ENCODE measurements around the gene KIT.

DNA sequence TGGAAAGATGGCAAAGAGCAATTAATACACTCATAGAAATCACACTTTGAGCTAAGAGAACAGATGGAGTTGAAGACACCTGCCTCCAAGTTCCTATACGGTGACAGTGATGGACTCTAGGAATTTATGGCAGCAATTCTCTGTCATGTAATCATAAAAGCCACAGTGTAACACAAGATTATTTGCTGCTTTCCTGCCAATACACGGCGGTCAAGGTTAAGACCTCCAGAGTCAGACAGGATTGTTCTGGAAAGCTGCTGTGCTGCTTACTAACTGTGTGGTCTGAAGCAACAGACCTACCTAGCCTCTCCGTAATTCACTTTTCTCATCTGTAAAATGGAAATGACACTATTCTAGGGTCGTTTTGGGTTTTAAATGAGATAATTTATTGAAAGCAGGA, 14.6 kb upstream of the KIT start:
- no peak for TF ChIP-seq CTCF (IDR thresholded peaks at IDR 0.05; ENCODE audit: low read length)
- no peak for TF ChIP-seq EZH2 (IDR thresholded peaks at IDR 0.05; ENCODE audit: borderline replicate concordance, low read length)

All from OCI-LY1 (cell line).